NCI-H128 (cell line): ENCODE results near the gene MYO10.
"Not testable (repeated sequence)": the region's sequence is repeated elsewhere in the genome, so short reads cannot be mapped to it uniquely, and the experiment has no call there.

Experiments used
- DNase-seq: peaks from one replicate; lab custom pipeline; 2025; ENCODE audit not compliant: unreplicated experiment; lab: John Stamatoyannopoulos, UW

Gene MYO10

GRCh38 chr5:16864631-16865131, 71.4 kb downstream of the MYO10 start:
- no peak for DNase-seq

DNA sequence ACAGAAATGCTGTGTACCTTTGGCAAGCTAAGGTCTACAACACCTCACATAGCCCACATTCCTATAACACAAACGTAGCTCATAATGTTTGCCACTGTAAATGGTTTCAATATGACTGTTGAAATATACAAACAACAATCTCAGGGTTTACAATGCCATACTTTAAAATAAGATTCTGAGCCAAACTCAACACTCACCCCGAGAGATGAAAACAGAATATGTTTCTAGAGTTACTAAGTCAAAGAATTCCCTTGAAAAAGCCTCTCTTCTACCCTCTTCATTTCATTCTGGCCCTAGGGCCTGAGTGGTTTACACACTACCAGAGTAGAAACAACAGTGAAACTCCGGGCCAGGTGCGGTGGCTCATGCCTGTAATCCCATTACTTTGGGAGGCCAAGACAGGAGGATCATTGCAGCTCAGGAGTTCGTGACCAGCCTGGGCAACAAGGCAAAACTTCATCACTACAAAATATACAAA, 72.6 kb downstream of the MYO10 start:
- DNase-seq: no peak

- no peak for DNase-seq
Measured at GRCh38 chr5:16862777-16863176, 73.3 kb downstream of the MYO10 start.

DNA sequence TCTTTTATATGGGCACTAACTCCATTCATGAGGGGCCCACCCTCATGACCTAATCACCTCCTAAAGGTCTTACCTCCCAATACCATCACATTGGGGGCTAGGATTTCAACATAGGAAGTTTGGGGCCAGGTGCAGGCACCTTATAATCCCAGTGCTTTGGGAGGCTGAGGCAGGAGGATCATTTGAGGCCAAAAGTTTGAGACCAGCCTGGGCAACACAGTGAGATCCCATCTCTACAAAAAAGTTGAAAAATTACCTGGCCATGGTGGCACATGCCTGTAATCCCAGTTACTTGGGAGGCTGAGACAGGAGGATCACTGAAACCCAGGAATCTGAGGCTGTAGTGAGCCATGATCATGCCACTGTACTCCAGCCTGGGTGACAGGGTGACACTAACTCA, 76.7 kb downstream of the MYO10 start:
- DNase-seq: no peak

- no peak for DNase-seq
Measured at GRCh38 chr5:16858151-16858550, 77.9 kb downstream of the MYO10 start.

DNA sequence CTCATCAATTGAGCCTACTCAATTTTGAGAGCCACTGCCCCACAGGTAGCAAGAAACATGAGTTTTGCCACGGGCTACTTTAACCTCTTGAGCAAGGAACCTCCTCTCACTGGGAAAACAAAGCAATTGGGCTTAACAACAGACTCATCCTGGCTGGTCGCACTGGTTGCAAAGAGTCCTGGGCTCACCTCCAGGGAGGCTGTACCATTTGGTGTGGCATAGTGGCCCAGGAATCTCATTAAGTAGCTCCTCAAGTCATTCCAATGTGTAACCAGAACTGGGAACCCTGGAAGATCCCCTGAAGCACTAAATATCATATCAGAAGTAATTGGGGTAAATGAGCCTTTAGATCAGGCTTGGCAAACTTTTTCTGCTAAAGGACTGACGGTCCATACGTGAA, 78.5 kb downstream of the MYO10 start:
- DNase-seq: no peak

GRCh38 chr5:16856531-16856930, 79.6 kb downstream of the MYO10 start:
- DNase-seq: no peak

GRCh38 chr5:16855898-16856297, 80.2 kb downstream of the MYO10 start:
- DNase-seq: no peak

DNA sequence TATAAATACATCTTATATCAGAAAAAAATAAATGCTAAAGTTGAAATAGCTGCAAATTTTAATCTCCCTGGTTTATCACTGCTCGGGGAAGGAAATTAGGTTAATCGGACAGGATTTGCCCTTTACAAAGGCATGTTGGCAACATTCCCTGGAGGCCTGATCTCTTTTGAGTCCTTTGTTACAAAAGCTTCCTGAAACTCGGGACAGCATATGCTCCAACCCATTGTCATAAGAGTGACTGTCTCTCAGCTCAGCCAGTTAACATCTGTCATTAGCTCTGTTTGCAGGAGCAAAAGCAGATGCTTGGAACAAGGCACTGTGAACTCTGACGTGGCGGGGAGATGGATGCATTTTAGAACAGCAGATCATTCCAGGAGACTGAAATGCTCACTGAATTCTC, 80.6 kb downstream of the MYO10 start:
- DNase-seq: no peak

DNA sequence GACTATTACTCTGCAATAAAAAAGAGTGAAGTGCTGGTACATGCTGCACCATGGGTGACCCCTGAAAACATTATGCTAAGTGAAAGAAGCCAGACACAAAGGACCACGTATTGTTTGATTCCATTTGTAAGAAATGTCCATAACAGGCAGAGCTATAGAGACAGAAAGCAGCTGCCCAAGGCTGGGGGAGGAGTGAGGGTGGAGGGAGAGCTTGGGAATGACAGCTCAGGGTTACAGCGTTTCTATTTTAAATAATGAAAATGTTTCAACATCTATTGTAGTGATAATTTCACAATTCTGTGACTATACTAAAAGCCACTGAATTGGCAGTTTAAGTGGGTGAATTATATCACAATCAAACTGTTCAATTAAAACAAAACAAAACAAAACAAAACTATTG, 81.7 kb downstream of the MYO10 start:
- no peak for DNase-seq

DNA sequence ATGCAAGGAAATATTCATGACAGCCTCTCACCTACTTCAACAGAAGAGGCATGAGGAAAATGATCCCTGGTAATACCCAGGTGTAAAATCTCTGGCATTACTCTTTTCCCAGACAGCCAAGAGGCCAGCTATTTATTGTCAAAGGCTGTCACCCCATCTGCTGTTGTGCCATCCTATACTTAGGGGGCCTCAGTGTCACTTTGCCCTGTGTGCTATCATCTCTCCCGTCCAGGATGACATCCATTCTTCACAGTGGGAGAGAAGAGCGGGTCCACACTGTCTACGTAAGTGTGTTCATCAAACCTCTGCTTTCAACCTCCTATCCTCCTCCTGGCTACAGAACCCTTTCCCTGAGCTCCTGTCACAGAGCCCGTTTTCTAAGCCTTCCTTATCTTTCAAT, 82.6 kb downstream of the MYO10 start:
- DNase-seq: no peak

DNA sequence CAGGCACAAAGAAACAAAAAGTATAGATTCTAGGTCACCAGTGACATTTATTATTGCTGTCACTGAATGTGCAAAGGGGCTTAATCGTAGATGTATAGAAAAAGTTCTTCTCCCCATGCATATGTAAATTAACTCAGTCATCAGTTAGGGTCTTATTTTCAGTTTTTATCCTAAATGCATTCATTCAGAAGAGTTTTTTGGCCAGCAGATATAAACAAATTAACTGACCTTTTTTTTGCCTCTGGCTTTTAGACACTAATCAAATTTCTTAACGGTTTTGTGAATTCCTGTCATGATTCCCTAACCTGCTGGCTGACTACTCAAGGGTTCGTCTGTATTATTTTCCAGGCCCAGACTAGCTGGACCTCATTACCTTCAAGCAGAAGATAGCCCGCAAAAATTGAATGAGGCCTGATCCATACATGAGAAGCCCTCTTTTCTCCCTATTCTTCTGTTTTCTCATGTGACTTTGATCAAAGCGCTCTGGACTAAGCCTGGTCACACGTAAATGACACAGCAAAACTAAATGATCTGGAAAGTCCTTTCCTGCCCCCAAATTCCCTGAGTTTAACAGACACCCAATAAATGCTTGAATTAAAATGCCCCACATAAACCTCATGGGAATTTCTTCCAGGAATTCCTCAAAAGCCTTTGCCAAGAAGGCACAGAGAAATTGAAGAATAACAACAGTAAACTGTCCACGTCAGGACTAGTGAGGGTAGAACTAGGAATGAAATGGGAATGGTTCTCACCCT, 83.7 kb downstream of the MYO10 start:
- no peak for DNase-seq

DNA sequence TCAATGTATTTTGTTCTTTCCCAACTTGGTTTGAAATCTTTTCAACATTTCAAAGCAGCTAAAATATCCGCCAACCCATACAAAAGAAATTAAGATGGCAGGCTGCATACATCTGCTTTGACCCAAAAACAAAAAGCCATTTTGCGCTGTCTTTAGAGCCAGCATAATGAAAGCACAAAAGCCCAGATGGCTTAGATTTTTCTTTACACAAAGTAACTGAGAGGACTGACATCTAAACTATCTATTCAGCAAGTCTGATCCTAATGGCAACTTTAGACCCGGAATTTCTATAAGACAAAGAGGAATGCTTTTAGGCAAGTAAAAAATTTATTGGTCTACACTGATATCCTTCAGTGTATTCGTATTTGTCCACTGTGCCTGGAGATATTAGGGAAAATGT, 86.3 kb downstream of the MYO10 start:
- DNase-seq: no peak

- no peak for DNase-seq
Measured at GRCh38 chr5:16849181-16849580, 86.9 kb downstream of the MYO10 start.

DNA sequence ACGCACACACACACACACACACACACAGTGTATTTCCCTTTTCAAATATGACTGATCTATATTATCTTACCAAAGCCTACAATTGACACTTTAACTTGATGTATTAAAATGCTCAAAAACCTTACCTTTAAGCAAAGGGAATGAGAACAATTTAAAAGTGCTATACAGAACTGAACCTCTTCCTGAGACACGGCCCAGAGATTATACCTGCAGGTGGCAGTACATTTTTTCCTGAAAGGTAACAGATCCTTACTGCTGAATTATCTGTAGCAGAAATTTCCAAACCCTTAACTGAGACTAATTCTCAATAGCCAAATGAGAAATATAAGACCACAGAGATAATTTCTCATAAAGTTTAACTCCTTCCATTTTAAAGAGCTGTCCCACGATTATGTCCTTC, 91.1 kb downstream of the MYO10 start:
- DNase-seq: no peak

DNA sequence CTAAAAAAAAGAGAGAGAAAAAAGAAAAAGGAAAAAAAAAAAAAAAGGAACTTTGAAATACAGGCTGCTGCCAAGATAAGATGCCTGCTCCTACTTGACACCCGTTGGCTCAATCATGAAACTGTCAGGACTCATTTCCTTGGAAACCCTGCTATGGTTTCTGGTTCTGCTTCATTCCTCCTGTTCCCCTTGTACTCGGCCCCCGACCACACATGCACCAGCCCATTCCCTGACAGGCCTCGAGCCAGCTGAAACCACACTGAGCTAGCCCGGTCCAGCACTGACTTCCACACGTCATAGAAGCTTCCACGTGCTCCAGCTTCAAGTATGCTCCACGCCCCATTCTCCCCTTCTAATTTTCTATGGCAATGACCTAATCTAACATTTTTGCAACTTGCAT, 93.2 kb downstream of the MYO10 start:
- DNase-seq: no peak

- no peak for DNase-seq
Measured at GRCh38 chr5:16841416-16841815, 94.7 kb downstream of the MYO10 start.

- DNase-seq: no peak
Measured at GRCh38 chr5:16837305-16837704, 98.8 kb downstream of the MYO10 start.

DNA sequence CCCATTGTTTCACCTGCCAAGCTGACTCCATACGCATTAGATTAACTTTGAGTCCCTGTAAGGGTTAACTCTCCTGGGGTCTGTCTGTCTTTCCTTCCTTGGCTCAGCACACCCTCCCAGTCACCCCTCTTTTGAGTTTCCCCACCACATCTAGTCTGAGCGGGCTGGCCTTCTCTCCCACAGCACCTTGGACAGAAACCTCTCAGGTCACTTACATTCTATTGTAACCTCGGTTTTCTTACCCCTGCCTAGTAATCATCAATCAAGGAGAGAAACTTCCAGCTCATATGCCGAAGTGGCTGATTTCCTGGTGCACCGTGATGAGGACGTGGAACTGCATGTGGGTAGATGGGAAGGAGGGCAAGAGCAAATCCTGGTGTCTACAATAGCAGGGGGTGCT, 102.1 kb downstream of the MYO10 start:
- no peak for DNase-seq

DNA sequence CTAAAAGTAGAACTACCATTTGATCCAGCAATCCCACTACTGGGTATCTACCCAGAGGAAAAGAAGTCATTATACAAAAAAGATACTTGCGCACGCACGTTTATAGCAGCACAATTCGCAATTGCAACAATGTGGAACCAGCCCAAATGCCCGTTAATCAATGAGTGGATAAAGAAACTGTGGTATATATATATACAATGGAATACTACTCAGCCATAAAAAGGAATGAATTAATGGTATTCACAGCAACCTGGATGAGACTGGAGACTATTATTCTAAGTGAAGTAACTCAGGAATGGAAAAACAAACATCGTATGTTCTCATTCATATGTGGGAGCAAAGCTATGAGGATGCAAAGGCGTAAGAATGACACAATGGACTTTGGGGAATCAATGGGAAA, 104.8 kb downstream of the MYO10 start:
- DNase-seq: not testable (repeated sequence)

DNA sequence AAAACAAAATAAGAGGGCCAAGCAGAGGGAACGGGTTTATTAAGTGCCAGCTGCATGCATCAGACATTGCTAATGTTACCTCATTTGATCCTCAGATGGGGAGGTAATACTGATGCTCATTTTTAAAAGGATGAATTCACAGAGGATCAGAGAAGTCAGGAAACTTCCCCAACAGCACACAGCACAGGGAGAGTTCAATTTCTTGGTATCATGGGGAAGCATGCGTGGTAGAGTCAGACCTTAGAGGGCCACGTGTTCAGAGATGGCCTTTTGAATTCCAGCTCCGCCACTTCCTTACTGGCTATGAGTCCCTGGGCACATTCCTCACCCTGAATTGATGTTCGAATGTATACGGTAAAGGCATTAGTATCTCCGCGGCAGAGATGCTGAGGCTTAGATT, 108.3 kb downstream of the MYO10 start:
- no peak for DNase-seq

DNA sequence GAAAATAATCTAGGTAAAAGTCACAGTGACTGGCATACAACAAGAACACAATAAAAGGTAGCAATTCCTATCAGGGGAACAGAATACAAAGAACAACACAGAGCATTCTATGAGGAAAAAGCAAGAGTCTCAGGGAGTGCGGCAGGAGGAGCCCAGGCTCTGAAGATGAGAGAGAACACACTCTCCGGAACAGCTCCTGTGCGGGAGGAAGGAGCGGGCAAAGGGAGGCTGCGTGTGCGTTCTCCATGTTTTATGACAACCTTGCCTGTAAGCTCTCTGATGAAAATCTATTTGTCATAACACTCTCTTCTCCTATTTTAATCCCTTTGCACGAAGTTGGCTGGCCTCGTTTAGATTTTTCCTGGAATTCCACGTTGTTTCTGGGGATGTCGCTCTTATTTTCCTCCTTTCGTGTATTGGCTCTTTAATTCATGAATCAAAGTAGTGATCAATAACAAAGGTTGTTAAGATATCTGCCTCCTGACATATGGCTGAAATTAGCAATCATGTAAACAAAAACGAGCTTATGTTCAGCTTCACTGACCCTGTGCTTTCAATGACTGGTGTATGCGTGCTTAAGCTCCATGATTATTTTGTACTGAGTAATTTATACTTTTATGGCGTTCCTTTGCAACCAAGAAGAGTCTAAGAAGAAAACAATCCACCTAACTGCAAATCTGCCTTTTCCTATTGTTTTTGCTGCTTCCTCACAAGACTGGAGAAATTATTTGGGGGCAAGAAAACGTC, 109.5 kb downstream of the MYO10 start:
- DNase-seq: no peak
